Measurements from ENCODE around the gene TGFBR3.

Gene TGFBR3

DNA sequence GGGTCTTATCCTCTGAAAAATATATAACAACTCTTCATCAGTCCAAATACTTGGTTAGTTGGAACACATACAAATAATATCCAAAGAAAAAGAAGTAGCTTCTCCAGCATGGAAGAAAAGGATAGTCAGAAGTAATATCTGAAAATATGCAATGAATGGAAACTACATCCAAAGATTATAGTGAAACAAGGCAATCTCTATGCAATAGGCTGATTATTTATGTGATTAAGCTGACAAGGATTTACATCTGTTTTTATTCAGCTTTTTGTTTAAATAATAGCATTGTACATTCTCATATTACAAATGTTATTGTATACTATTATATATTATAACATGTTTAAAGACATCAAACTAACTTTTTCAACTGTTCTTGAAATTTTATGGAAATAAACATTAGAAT is 15.3 kb upstream of the TGFBR3 start:
- Histone ChIP-seq H3K4me1 (ENCODE audit: control insufficient read depth in 1 of 2, insufficient read depth in 1 of 2, low read depth in 1 of 2, low read length in 1 of 2) (no peaks in the 10 kb centered on the region), H3K36me3 (no peaks in the 10 kb centered on the region), H3K4me3 (ENCODE audit: low read depth in 1 of 2, low read length in 1 of 2) (no peak overlapping the region), H3K27me3 (peaks cover 32% of the 10 kb centered on the region), H3K9me3 (no peaks in the 10 kb centered on the region), H3K27ac (no peak overlapping the region)
- TF ChIP-seq, protein P1, sequence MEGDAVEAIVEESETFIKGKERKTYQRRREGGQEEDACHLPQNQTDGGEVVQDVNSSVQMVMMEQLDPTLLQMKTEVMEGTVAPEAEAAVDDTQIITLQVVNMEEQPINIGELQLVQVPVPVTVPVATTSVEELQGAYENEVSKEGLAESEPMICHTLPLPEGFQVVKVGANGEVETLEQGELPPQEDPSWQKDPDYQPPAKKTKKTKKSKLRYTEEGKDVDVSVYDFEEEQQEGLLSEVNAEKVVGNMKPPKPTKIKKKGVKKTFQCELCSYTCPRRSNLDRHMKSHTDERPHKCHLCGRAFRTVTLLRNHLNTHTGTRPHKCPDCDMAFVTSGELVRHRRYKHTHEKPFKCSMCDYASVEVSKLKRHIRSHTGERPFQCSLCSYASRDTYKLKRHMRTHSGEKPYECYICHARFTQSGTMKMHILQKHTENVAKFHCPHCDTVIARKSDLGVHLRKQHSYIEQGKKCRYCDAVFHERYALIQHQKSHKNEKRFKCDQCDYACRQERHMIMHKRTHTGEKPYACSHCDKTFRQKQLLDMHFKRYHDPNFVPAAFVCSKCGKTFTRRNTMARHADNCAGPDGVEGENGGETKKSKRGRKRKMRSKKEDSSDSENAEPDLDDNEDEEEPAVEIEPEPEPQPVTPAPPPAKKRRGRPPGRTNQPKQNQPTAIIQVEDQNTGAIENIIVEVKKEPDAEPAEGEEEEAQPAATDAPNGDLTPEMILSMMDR (IDR thresholded peaks at IDR 0.05), result no peak

DNA sequence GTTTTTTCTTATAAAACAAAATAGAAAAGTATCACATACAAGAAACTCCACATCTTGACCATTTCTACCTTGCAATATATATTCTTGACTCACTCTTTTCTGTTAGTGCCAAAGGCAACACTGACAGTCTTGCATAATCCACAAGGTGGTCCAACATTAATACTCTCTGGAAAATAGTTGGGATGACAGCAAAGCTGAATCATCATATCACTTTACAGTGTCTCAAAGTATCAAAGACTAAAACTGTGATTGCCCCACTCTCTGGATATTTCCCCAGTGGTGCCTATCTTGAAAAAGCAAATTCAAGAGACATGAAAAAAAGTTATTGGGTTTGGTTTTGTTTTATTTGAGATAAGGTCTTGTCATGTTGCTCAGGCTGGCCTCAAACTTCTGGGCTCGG is 14.6 kb upstream of the TGFBR3 start:
- no peaks in the 10 kb centered on the region for H3K4me1 ChIP-seq (ENCODE audit: control insufficient read depth in 1 of 2, insufficient read depth in 1 of 2, low read depth in 1 of 2, low read length in 1 of 2)
- no peak overlapping the region for H3K27ac ChIP-seq
- H3K27me3 ChIP-seq, result peaks cover 38% of the 10 kb centered on the region
- no peak overlapping the region for H3K4me3 ChIP-seq (ENCODE audit: low read depth in 1 of 2, low read length in 1 of 2)
- H3K9me3 ChIP-seq, result no peaks in the 10 kb centered on the region
- TF ChIP-seq, protein P1 (IDR thresholded peaks at IDR 0.05), result no peak
- H3K36me3 ChIP-seq, result no peaks in the 10 kb centered on the region

DNA sequence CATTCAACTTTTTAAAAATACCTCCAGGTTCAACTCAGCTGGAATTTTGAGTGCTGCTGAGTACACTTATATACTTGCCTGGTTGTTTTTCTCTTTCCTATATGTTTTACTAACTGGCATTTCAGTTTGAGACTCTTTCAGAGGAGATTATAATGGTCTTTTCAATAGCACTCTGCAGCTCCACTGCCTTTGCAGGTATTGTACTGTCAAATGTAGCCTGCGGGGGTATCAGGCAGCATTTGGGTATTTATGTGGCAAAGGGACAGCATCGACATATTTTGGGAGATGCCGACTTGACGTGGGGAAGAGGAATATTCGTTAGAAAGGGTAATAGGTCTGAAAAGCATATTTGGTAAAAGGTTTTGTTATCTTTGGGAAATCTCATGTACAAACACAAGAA is 11.1 kb upstream of the TGFBR3 start:
- Histone ChIP-seq H3K27ac (no peak overlapping the region), H3K9me3 (no peaks in the 10 kb centered on the region), H3K27me3 (peaks cover 64% of the 10 kb centered on the region), H3K4me3 (ENCODE audit: low read depth in 1 of 2, low read length in 1 of 2) (no peak overlapping the region), H3K36me3 (no peaks in the 10 kb centered on the region), H3K4me1 (ENCODE audit: control insufficient read depth in 1 of 2, insufficient read depth in 1 of 2, low read depth in 1 of 2, low read length in 1 of 2) (no peaks in the 10 kb centered on the region)
- TF ChIP-seq, protein P1 (IDR thresholded peaks at IDR 0.05), result no peak

DNA sequence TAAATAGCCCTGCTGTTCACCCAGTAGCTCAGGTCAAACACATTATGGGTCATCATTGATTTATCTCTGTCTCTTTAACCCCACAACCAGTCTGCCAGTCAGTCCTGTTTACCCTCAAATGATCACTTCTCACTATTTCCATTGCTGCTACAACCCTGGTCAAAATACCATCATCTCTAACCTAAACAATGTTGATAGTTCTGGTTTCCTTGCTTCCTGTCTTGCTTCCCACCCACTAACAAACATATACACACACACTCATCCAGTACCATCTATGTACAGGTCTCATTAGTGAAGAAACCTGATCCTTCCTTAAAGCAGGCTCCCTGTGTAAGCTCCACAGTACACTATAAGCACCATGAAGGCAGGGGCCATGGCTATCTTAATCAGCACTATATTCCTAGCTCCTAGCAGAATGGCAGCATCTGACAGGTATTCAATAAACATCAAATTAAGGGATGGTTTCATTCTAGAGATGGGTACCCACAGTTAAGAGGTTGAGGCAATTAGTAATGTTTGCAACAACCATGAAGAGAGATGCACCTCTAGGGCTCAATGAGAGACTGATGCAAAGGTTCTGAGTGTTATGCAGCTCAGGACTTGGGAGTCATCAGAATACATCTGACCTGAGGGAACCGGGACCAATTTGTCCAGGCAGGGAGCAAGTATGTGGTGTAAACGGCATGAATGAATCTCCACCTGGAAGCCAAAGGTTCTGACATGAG is 10.0 kb upstream of the TGFBR3 start:
- H3K27ac ChIP-seq, result no peak overlapping the region
- H3K36me3 ChIP-seq, result no peaks in the 10 kb centered on the region
- H3K4me1 ChIP-seq (ENCODE audit: control insufficient read depth in 1 of 2, insufficient read depth in 1 of 2, low read depth in 1 of 2, low read length in 1 of 2), result no peaks in the 10 kb centered on the region
- TF ChIP-seq, protein P1 (IDR thresholded peaks at IDR 0.05), result no peak
- no peak overlapping the region for H3K4me3 ChIP-seq (ENCODE audit: low read depth in 1 of 2, low read length in 1 of 2)
- peaks cover 70% of the 10 kb centered on the region for H3K27me3 ChIP-seq
- no peaks in the 10 kb centered on the region for H3K9me3 ChIP-seq

DNA sequence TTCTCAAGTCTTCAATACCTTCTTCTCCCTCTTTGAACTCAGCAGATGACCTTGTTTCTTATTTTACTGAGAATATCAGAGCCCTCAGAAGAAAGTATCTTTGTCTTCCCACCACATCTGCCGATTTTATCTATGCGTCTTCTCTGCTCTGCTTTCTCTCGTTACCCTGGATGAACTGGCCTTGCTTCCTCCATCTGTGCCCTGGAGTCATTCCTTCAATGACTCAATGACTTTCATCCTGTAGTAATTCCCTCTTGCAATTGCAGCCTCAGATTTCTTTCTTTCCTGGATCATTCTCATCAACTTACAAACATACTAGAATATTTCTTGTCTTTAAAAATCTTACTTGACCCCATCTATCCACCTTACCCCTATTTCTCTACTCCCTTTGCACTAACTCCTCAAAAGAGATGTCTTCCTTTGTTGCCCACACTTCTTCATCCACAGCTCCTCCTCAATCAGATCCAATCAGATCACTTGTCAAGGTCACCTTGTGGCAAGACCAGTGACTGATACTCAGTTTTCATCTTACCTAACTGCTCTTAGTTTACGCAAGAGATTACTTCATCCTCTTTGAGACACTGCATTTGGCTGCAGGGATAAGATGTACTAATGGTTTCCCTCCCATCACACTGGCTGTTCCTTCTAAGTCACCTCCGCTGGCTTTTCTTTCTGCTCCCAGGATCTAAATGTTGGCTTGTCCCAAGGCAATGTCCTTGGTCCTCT is 8.2 kb upstream of the TGFBR3 start:
- Histone ChIP-seq H3K36me3 (no peaks in the 10 kb centered on the region), H3K4me3 (ENCODE audit: low read depth in 1 of 2, low read length in 1 of 2) (no peak overlapping the region), H3K4me1 (ENCODE audit: control insufficient read depth in 1 of 2, insufficient read depth in 1 of 2, low read depth in 1 of 2, low read length in 1 of 2) (no peaks in the 10 kb centered on the region), H3K27me3 (peaks cover 76% of the 10 kb centered on the region), H3K9me3 (no peaks in the 10 kb centered on the region), H3K27ac (no peak overlapping the region)
- TF ChIP-seq, protein P1 (IDR thresholded peaks at IDR 0.05), result no peak
